GM12878 (cell line): ENCODE measurements around the gene TMC4. TPM values are rescaled to one million over a fixed set of nuclear protein-coding genes. Genes with fewer than 3 reads are reported as not detected.

Experiments used
- ATF2 ChIP-seq: IDR thresholded peaks from 2 replicates; pipeline ENCODE4 v1.6.1; 2012; ENCODE audit warnings: low read length, inconsistent platforms
- E2F4 ChIP-seq: IDR thresholded peaks from 2 replicates; pipeline ENCODE4 v1.6.1; 2012; ENCODE audit warnings: low read depth, low read length, improper control_type of control experiment
- EED ChIP-seq: sonication (generic); IDR thresholded peaks from 2 replicates; pipeline ENCODE4 v1.6.1; 2016; ENCODE audit warnings: antibody characterized with exemption, low read depth
- EGR1 ChIP-seq, 2 experiments: IDR thresholded peaks; 1 replicate in 1 of 2; 2 replicates in 1 of 2; pipeline ENCODE4 v1.6.1; 2011 to 2012; ENCODE audit warnings: low read depth in 2 of 2, low read length in 2 of 2, borderline replicate concordance in 1 of 2, mild to moderate bottlenecking in 1 of 2, moderate library complexity in 1 of 2
- EZH2 ChIP-seq: IDR thresholded peaks from 2 replicates; pipeline ENCODE4 v1.6.1; 2012; ENCODE audit warnings: low read depth, mild to moderate bottlenecking, control low read depth, inconsistent platforms, low read length, borderline replicate concordance; ENCODE audit not compliant: control insufficient read depth
- IRF4 ChIP-seq: IDR thresholded peaks from 2 replicates; pipeline ENCODE4 v1.6.1; 2011; ENCODE audit warnings: low read depth, low read length
- IRF5 ChIP-seq: fragments of 450-650 bp; IDR thresholded peaks from 2 replicates; pipeline ENCODE4 v1.6.1; 2017; ENCODE audit warnings: borderline replicate concordance
- KLF5 ChIP-seq: fragments of 450-650 bp; IDR thresholded peaks from 2 replicates; pipeline ENCODE4 v1.6.1; 2014; ENCODE audit warnings: mild to moderate bottlenecking; ENCODE audit not compliant: partially characterized antibody
- MAX ChIP-seq: IDR thresholded peaks from 2 replicates; pipeline ENCODE4 v1.6.1; 2012; ENCODE audit warnings: low read depth, low read length, improper control_type of control experiment
- MTA3 ChIP-seq: IDR thresholded peaks from 2 replicates; pipeline ENCODE4 v1.6.1; 2012; ENCODE audit warnings: low read length, inconsistent platforms, borderline replicate concordance
- NBN ChIP-seq: fragments of 450-650 bp; IDR thresholded peaks from 2 replicates; pipeline ENCODE4 v1.6.1; 2016
- RCOR1 ChIP-seq: conservative IDR thresholded peaks from 2 replicates; pipeline ENCODE4 v1.6.1; 2012; ENCODE audit warnings: low read depth, low read length, improper control_type of control experiment
- SIX5 ChIP-seq: IDR thresholded peaks from 2 replicates; pipeline ENCODE4 v1.6.1; 2011; ENCODE audit warnings: mild to moderate bottlenecking, low read depth, low read length, moderate library complexity; ENCODE audit not compliant: severe bottlenecking
- SMARCA5 ChIP-seq: fragments of 450-650 bp; IDR thresholded peaks from 2 replicates; pipeline ENCODE4 v1.6.1; 2017; ENCODE audit warnings: mild to moderate bottlenecking
- SREBF1 ChIP-seq: IDR thresholded peaks from 2 replicates; pipeline ENCODE4 v1.6.1; 2012; ENCODE audit warnings: mild to moderate bottlenecking, low read length
- STAT3 ChIP-seq: IDR thresholded peaks from 2 replicates; pipeline ENCODE4 v1.6.1; 2011; ENCODE audit warnings: low read depth, low read length, improper control_type of control experiment
- SUPT20H ChIP-seq: IDR thresholded peaks from 2 replicates; pipeline ENCODE4 v1.6.1; 2011; ENCODE audit warnings: low read depth, mild to moderate bottlenecking, low read length, moderate library complexity, borderline replicate concordance; ENCODE audit not compliant: control insufficient read depth
- TBL1XR1 ChIP-seq: IDR thresholded peaks from 2 replicates; pipeline ENCODE4 v1.6.1; 2012; ENCODE audit warnings: low read depth, low read length, improper control_type of control experiment
- ZBTB33 ChIP-seq: fragments of 450-650 bp; IDR thresholded peaks from 2 replicates; pipeline ENCODE4 v1.6.1; 2017; ENCODE audit warnings: mild to moderate bottlenecking
- ZBTB4 ChIP-seq: fragments of 450-650 bp; formaldehyde crosslinking; IDR thresholded peaks from 2 replicates; pipeline ENCODE4 v1.4.0; 2022; ENCODE audit warnings: mild to moderate bottlenecking, moderate library complexity
- ZNF622 ChIP-seq: fragments of 450-650 bp; IDR thresholded peaks from 2 replicates; pipeline ENCODE4 v1.6.1; 2017; ENCODE audit warnings: mild to moderate bottlenecking, inconsistent platforms
- polyA plus RNA-seq, 11 experiments: library from polyadenylated mRNA; depleted of rRNA in 4 of 11; unstranded in 6 of 11; stranded (reverse) in 5 of 11; fragments of >200 nt; fragmentation: Nextera tagmentation in 4 of 11; fragmentation: Illumina TruSeq in 1 of 11; extraction: Ambion mirVana in 4 of 11; extraction: Trizol in 1 of 11; gene quantifications; 1 replicate in 1 of 11; 2 replicates in 10 of 11; pipeline versions ENCODE4 v1.2.1 to v1.2.3, GENCODE V29; 2011 to 2016; ENCODE audit warnings: inconsistent platforms in 2 of 11, missing spikeins in 2 of 11, low read depth in 1 of 11
- total RNA-seq, 4 experiments: library from RNA; depleted of rRNA in 3 of 4; stranded (reverse); fragments of >200 nt in 3 of 4; fragmentation: Illumina TruSeq in 1 of 4; extraction: Trizol in 1 of 4; gene quantifications; 2 replicates each; pipeline versions ENCODE4 v1.2.1 to v1.2.3, GENCODE V29; 2013 to 2021

Gene TMC4
- total and polyA plus RNA-seq, 10 of the 15 experiments (the other 5 are each of a cell fraction or from before 2014, with no cell fraction given), result 0.33 to 0.83 (median 0.74) TPM; not detected in 7

- no peak for TF ChIP-seq IRF5
- TF ChIP-seq NBN, result peak; percentile 80; the same call in 1 of the 2 replicates
- peak; percentile 82; the same call in 1 of the 2 replicates for TF ChIP-seq IRF4
- no peak for TF ChIP-seq KLF5
- no peak for TF ChIP-seq E2F4
- TF ChIP-seq RCOR1, result no peak
- TF ChIP-seq ZBTB4 (CRISPR knock-in tag), result no peak
- peak; percentile 84 for TF ChIP-seq ATF2
- TF ChIP-seq STAT3, result 0 out of 2 replicates have a peak, but pooled peaks have one; percentile 63
- TF ChIP-seq ZNF622, result no peak
- TF ChIP-seq MAX, result no peak
- TF ChIP-seq EZH2, result no peak
- TF ChIP-seq TBL1XR1, result peak; percentile 42
- peak; percentile 98 for TF ChIP-seq MTA3
- no peak for TF ChIP-seq EGR1 (IDR thresholded peaks at IDR 0.05; ENCODE audit: borderline replicate concordance in 1 of 2, low read depth in 2 of 2, low read length in 2 of 2)
- TF ChIP-seq SUPT20H, result no peak
- TF ChIP-seq SMARCA5, result 0 out of 2 replicates have a peak, but pooled peaks have one; percentile 54
- no peak for TF ChIP-seq SREBF1
- no peak for TF ChIP-seq ZBTB33
- TF ChIP-seq SIX5, result no peak
- peak; percentile 91; the same call in 1 of the 2 replicates for TF ChIP-seq EED
Observed at GRCh38 chr19:54207983-54208783, 35.2 kb upstream of the TMC4 start (continued).
